ENCODE measurements around the gene UBXN1.

UBXN1 gene

GRCh38 chr11:62669420-62670161 is 9.3 kb downstream of the UBXN1 start:
- TF ChIP-seq CTCF (conservative IDR thresholded peaks at IDR 0.05) (no peak), ZFX (IDR thresholded peaks at IDR 0.05) (no peak)
- peak overlapping the region; percentile 98 for H3K27ac ChIP-seq

DNA sequence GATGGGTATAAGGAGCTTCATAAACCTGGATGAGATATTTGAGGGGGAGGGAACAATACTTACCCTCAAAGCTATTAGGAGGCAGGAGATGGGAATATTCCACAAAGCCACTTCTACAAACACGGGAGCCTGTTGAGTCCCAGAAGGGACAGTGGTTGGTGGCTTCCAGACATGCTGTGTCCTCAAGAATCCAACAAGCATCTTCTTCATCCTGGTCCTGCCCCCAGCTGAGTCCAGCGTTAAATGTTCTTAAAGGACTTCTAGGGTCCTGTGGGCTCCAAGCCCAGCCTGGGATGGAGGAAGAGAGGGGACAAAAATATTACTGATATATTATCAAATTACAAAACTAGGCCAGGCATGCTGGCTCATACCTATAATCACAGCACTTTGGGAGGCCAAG is 11.4 kb downstream of the UBXN1 start:
- TF ChIP-seq CTCF (conservative IDR thresholded peaks at IDR 0.05) (no peak), ZFX (IDR thresholded peaks at IDR 0.05) (no peak)
- peak overlapping the region; percentile 98 for H3K27ac ChIP-seq

GRCh38 chr11:62666259-62666926 is 12.5 kb downstream of the UBXN1 start:
- TF ChIP-seq CTCF (conservative IDR thresholded peaks at IDR 0.05) (no peak), ZFX (IDR thresholded peaks at IDR 0.05) (no peak)
- H3K27ac ChIP-seq, result peak overlapping the region; percentile 98

- peak overlapping the region; percentile 98 for H3K27ac ChIP-seq
- 0 out of 2 replicates have a peak, but pooled peaks have one; percentile 30 for TF ChIP-seq ZFX (IDR thresholded peaks at IDR 0.05)
- no peak for TF ChIP-seq CTCF (conservative IDR thresholded peaks at IDR 0.05)
Measured at GRCh38 chr11:62665599-62666258, 13.1 kb downstream of the UBXN1 start.

- TF ChIP-seq CTCF (conservative IDR thresholded peaks at IDR 0.05) (no peak), ZFX (IDR thresholded peaks at IDR 0.05) (peak; percentile 63)
- H3K27ac ChIP-seq, result peak within 1 kb of the TSS; percentile 98
Measured at GRCh38 chr11:62665075-62665598, 13.7 kb downstream of the UBXN1 start, which contains the start of the genes C11orf98 and CSKMT. C11orf98 (minus strand) TSS chr11:62665210; CDS start chr11:62665169, 41 bp downstream. CSKMT (plus strand) TSS chr11:62665312; CDS start chr11:62665880, 568 bp downstream.

DNA sequence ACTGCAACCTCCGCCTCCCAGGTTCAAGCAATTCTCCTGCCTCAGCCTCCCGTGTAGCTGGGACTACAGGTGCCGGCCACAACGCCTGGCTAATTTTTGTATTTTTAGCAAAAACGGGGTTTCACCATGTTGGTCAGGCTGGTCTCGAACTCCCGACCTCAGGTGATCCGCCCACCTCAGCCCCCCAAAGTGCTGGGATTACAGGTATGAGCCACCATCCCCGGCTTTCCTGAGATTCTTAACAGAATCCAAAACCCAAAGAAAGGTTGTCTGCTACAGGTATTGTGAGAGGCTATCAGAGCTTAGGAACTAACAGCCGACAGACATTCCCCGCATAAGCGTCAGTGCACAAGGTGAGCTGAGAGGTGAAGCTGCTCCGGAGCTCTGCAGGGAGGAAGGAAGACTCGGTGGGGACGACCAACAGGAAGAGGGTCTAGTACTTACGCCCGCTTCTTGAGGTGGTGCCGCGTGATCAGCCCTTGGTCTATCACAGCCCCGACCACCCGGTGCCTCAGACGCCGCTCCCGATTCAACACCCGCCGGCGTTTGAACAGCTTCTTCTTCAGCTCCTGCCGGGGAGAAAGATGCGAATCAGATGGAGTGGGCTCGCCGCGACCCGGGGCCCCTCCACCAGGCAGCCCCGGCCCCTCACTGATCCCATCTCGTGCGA is 14.3 kb downstream of the UBXN1 start:
- TF ChIP-seq ZFX (IDR thresholded peaks at IDR 0.05), result no peak
- no peak for TF ChIP-seq CTCF (conservative IDR thresholded peaks at IDR 0.05)
- peak overlapping the region; percentile 98 for H3K27ac ChIP-seq
